Measurements from ENCODE around the gene TMEM150A. TPM values are rescaled to one million over a fixed set of nuclear protein-coding genes. Genes with fewer than 3 reads are reported as not detected.
"Not testable (repeated sequence)": the region's sequence is repeated elsewhere in the genome, so short reads cannot be mapped to it uniquely, and the experiment has no call there.

The TMEM150A gene
- total and polyA plus RNA-seq, 2 of the 4 experiments (the other 2 are of a cell fraction), result 4.8 to 16.3 TPM

DNA sequence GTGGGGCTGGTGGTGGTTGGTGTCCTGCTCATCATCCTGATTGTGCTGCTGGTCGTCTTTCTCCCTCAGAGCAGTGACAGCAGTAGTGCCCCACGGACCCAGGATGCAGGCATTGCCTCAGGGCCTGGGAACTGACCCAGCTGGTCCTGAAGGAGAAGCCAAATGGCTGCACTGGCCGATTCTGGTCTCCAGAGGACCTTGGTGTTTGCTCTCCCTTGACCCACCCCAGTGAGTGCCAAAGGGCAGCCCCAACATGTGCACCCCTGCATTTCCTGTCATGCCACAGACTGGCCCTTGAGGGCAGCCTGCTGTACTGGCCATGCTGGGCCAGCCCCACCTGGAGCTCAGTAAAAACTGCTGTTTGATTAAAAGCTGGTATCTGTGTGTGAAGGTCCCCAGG, 9.5 kb downstream of the TMEM150A start:
- peaks cover 42 to 77% of the 10 kb centered on the region in 2 experiments for H3K79me1 ChIP-seq (ENCODE audit: low read depth in 1 of 2, low read length in 2 of 2)
- H3K27me3 ChIP-seq (ENCODE audit: control insufficient read depth, insufficient read depth, low read length), result no peaks in the 10 kb centered on the region
- H2AK9ac ChIP-seq (replicated peaks; ENCODE audit: low read depth, low read length, poor library complexity), result no peak overlapping the region
- H3K23ac ChIP-seq (ENCODE audit: low read depth, low read length), result no peak overlapping the region
- ChIA-PET CTCF (no interaction called here), POLR2A (ENCODE audit: unreplicated experiment) (no interaction called here)
- no peak overlapping the region for H2BK120ac ChIP-seq (ENCODE audit: low read depth, low read length)
- peaks cover 34% of the 10 kb centered on the region for H3K9me1 ChIP-seq (ENCODE audit: insufficient read depth, low read length)
- DNase-seq, result no peak
- H4K5ac ChIP-seq (ENCODE audit: low read depth, low read length), result no peak overlapping the region
- BruUV-seq (replicated peaks), result no TSS peak
- ATAC-seq (ENCODE audit: low read depth), result no peak
- H2BK5ac ChIP-seq (ENCODE audit: low read depth, low read length, poor library complexity, severe bottlenecking), result no peak overlapping the region
- peaks cover 23% of the 10 kb centered on the region for H4K20me1 ChIP-seq (ENCODE audit: insufficient read depth, low read length)
- 62% methylated on average over 3 of the region's 3 CpGs; no CpG with 5 or more reads in 1 of the 2 experiments for WGBS, 2 experiments (ENCODE audit: extremely low coverage in 2 of 2, insufficient read length in 1 of 2)
- H3K9me3 ChIP-seq (ENCODE audit: control insufficient read depth, insufficient read depth, low read length), result no peaks in the 10 kb centered on the region
- H2BK20ac ChIP-seq (ENCODE audit: low read depth, low read length), result no peak overlapping the region
- H3K36me3 ChIP-seq (ENCODE audit: control insufficient read depth, insufficient read depth, low read length), result peaks cover 13% of the 10 kb centered on the region
- no peak overlapping the region for H2BK15ac ChIP-seq (ENCODE audit: low read depth, low read length)
- H3K4me2 ChIP-seq (ENCODE audit: low read depth, low read length), result no peak overlapping the region
- in situ Hi-C loops (cut with MboI; ENCODE audit: low sequenced_read_pairs), result no loop called here
- no peak overlapping the region for H3K14ac ChIP-seq (replicated peaks; ENCODE audit: low read depth, low read length)
- no peak for TF ChIP-seq BHLHE40 (IDR thresholded peaks at IDR 0.05; ENCODE audit: low read depth, low read length)
- no peak overlapping the region for H3K18ac ChIP-seq (ENCODE audit: low read depth, low read length)
- intact Hi-C loops (cut with micrococcal nuclease), result no loop called here
- dilution Hi-C loops (cut with HindIII; ENCODE audit: low sequenced_read_pairs, unreplicated experiment), result no loop called here
- H3K27ac ChIP-seq (ENCODE audit: insufficient read depth, low read length), result no peak overlapping the region
- H2AK5ac ChIP-seq (ENCODE audit: low read depth, low read length), result peak overlapping the region; percentile 43; the same call in 1 of the 2 replicates
- no peak overlapping the region for H3K9ac ChIP-seq (ENCODE audit: low read depth, low read length)
- H3K56ac ChIP-seq (ENCODE audit: extremely low read depth, insufficient read depth, low read length), result no peak overlapping the region
- H4K91ac ChIP-seq (ENCODE audit: insufficient read depth, low read depth, low read length), result no peak overlapping the region
- no peak overlapping the region for H3K4ac ChIP-seq (ENCODE audit: low read depth, low read length)
- H3K4me3 ChIP-seq (ENCODE audit: insufficient read depth, low read depth, low read length), result no peak overlapping the region
- peaks cover 26% of the 10 kb centered on the region for H3K4me1 ChIP-seq (ENCODE audit: control insufficient read depth, insufficient read depth, low read length)
- no peak overlapping the region for H4K8ac ChIP-seq (ENCODE audit: low read depth in 2 of 2, low read length in 2 of 2)
- H2AFZ ChIP-seq (replicated peaks; ENCODE audit: low read length, poor library complexity), result no peak overlapping the region

DNA sequence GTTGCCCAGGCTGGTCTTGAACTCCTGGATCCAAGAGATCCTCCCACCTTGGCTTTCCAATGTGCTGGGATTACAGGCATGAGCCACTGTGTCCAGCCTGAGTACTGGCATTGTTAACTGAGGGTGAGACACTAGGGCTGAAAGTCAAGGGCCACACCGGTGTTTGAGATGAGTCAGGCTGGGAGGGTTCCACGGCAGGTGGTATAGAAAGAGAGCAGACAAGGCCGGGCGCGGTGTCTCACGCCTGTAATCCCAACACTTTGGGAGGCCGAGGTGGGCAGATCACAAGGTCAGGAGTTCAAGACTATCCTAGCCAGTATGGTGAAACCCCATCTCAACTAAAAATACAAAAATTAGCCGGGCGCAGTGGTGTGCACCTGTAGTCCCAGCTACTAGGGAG, 10.2 kb downstream of the TMEM150A start:
- H2AK9ac ChIP-seq (replicated peaks; ENCODE audit: low read depth, low read length, poor library complexity); H2BK15ac ChIP-seq (ENCODE audit: low read depth, low read length); ATAC-seq (ENCODE audit: low read depth); H3K27me3 ChIP-seq (ENCODE audit: control insufficient read depth, insufficient read depth, low read length); H3K27ac ChIP-seq (ENCODE audit: insufficient read depth, low read length); POLR2A ChIA-PET (ENCODE audit: unreplicated experiment); H3K4me2 ChIP-seq (ENCODE audit: low read depth, low read length); H3K23ac ChIP-seq (ENCODE audit: low read depth, low read length); DNase-seq; H3K9ac ChIP-seq (ENCODE audit: low read depth, low read length); H4K5ac ChIP-seq (ENCODE audit: low read depth, low read length); intact Hi-C loops (cut with micrococcal nuclease); H3K9me3 ChIP-seq (ENCODE audit: control insufficient read depth, insufficient read depth, low read length); in situ Hi-C loops (cut with MboI; ENCODE audit: low sequenced_read_pairs); H3K18ac ChIP-seq (ENCODE audit: low read depth, low read length); CTCF ChIA-PET; H2BK120ac ChIP-seq (ENCODE audit: low read depth, low read length); H3K14ac ChIP-seq (replicated peaks; ENCODE audit: low read depth, low read length); H3K4me3 ChIP-seq (ENCODE audit: insufficient read depth, low read depth, low read length); H3K56ac ChIP-seq (ENCODE audit: extremely low read depth, insufficient read depth, low read length); H4K91ac ChIP-seq (ENCODE audit: insufficient read depth, low read depth, low read length); H4K8ac ChIP-seq (ENCODE audit: low read depth in 2 of 2, low read length in 2 of 2); H2BK5ac ChIP-seq (ENCODE audit: low read depth, low read length, poor library complexity, severe bottlenecking); H3K4ac ChIP-seq (ENCODE audit: low read depth, low read length); H2AFZ ChIP-seq (replicated peaks; ENCODE audit: low read length, poor library complexity); H3K36me3 ChIP-seq (ENCODE audit: control insufficient read depth, insufficient read depth, low read length); BruUV-seq (replicated peaks); dilution Hi-C loops (cut with HindIII; ENCODE audit: low sequenced_read_pairs, unreplicated experiment): not testable (repeated sequence)
- H3K4me1 ChIP-seq (ENCODE audit: control insufficient read depth, insufficient read depth, low read length), result peaks cover 26% of the 10 kb centered on the region
- H2AK5ac ChIP-seq (ENCODE audit: low read depth, low read length), result peak overlapping the region; percentile 24; the same call in 1 of the 2 replicates
- WGBS, 2 experiments (ENCODE audit: extremely low coverage in 2 of 2, insufficient read length in 1 of 2), result no CpG with 5 or more reads among the region's 9 CpGs
- H3K79me1 ChIP-seq (ENCODE audit: low read depth in 1 of 2, low read length in 2 of 2), result peaks cover 39 to 79% of the 10 kb centered on the region in 2 experiments
- H4K20me1 ChIP-seq (ENCODE audit: insufficient read depth, low read length), result peaks cover 21% of the 10 kb centered on the region
- H2BK20ac ChIP-seq (ENCODE audit: low read depth, low read length), result peak overlapping the region; percentile 3; the same call in 1 of the 2 replicates
- H3K9me1 ChIP-seq (ENCODE audit: insufficient read depth, low read length), result peaks cover 34% of the 10 kb centered on the region

Measured in IMR-90 (cell line).